Endothelial cell of umbilical vein (primary cell): ENCODE results near the gene TERT. TPM values are rescaled to one million over a fixed set of nuclear protein-coding genes. Genes with fewer than 3 reads are reported as not detected.

ENCODE experiments used
- BruUV-seq: library from RNA; stranded (reverse); fragments of 400-500 nt; replicated peaks from 2 replicates; lab custom pipeline; 2021; lab: Mats Ljungman, UMichigan
- CTCF ChIA-PET: fragments of 300-600, 350-600 bp; sonication (Branson Sonifier 250); formaldehyde crosslinking; loops from one replicate; lab custom pipeline; 2021; ENCODE audit warnings: antibody characterized with exemption, inconsistent platforms; lab: Charles Lee
- POLR2A ChIA-PET: fragments of 300-600, 350-600 bp; sonication (Branson Sonifier 250); formaldehyde crosslinking; loops from one replicate; lab custom pipeline; 2021; ENCODE audit warnings: antibody characterized with exemption, inconsistent platforms; lab: Charles Lee
- DNase-seq: peaks from one replicate; pipeline ENCODE4 v3.0.0-alpha.2; 2011; ENCODE audit warnings: low read depth, low spot score
- FAIRE-seq: peaks from 2 replicates; lab custom pipeline; 2011; peaks lifted over from hg19 to GRCh38; lab: Jason Lieb, UNC
- H2AFZ ChIP-seq: 2 replicates; pipeline ENCODE4 v1.6.0; 2012; ENCODE audit warnings: low read depth, low read length, control low read depth, inconsistent platforms
- H3K27ac ChIP-seq: 2 replicates; pipeline ENCODE4 v1.5.1; 2011; ENCODE audit warnings: low read depth, mild to moderate bottlenecking, control low read depth, low read length, moderate library complexity; ENCODE audit not compliant: insufficient read depth
- H3K27me3 ChIP-seq, 2 experiments: 2 replicates each; pipeline versions ENCODE4 v1.6.0 to v1.6.1; 2011; ENCODE audit warnings: low read length in 2 of 2, mixed read lengths in 1 of 2; ENCODE audit not compliant: control insufficient read depth in 2 of 2, insufficient read depth in 2 of 2
- H3K36me3 ChIP-seq, 2 experiments: 2 replicates in 1 of 2; 3 replicates in 1 of 2; pipeline ENCODE4 v1.5.1; 2011; ENCODE audit warnings: low read length in 2 of 2, mild to moderate bottlenecking in 1 of 2, moderate library complexity in 1 of 2; ENCODE audit not compliant: control insufficient read depth in 2 of 2, insufficient read depth in 2 of 2; ENCODE audit errors: extremely low read depth in 1 of 2
- H3K4me1 ChIP-seq: 3 replicates; pipeline ENCODE4 v1.5.1; 2011; ENCODE audit warnings: mild to moderate bottlenecking, low read length; ENCODE audit not compliant: control insufficient read depth, insufficient read depth; ENCODE audit errors: extremely low read depth
- H3K4me2 ChIP-seq: 2 replicates; pipeline ENCODE4 v1.6.1; 2011; ENCODE audit warnings: low read length, control low read depth, mixed read lengths; ENCODE audit not compliant: insufficient read depth
- H3K4me3 ChIP-seq, 3 experiments: fragments of 200-600 bp in 1 of 3; sonication (generic), shearing (Covaris generic) in 1 of 3; replicated peaks in 1 of 3; 2 replicates each; pipeline ENCODE4 v1.5.1; 2011 to 2016; ENCODE audit warnings: control low read depth in 3 of 3, low read length in 3 of 3, mild to moderate bottlenecking in 2 of 3, inconsistent platforms in 1 of 3, low read depth in 1 of 3, moderate library complexity in 1 of 3; ENCODE audit not compliant: insufficient read depth in 1 of 3
- H3K79me2 ChIP-seq: 2 replicates; pipeline ENCODE4 v1.6.0; 2012; ENCODE audit warnings: low read length, inconsistent platforms; ENCODE audit not compliant: control insufficient read depth, insufficient read depth
- H3K9ac ChIP-seq: replicated peaks from 2 replicates; pipeline ENCODE3; 2011; ENCODE audit warnings: low read length, control low read depth; ENCODE audit not compliant: insufficient read depth; ENCODE audit errors: extremely low read depth
- H3K9me1 ChIP-seq: replicated peaks from 3 replicates; pipeline ENCODE4 v1.6.0; 2011; ENCODE audit warnings: mild to moderate bottlenecking, low read length; ENCODE audit not compliant: control insufficient read depth, insufficient read depth; ENCODE audit errors: extremely low read depth
- H3K9me3 ChIP-seq: replicated peaks from 2 replicates; pipeline ENCODE4 v1.5.1; 2012; ENCODE audit warnings: low read length, inconsistent platforms; ENCODE audit not compliant: control insufficient read depth, insufficient read depth
- H4K20me1 ChIP-seq: replicated peaks from 2 replicates; pipeline ENCODE3; 2011; ENCODE audit warnings: mild to moderate bottlenecking, low read length; ENCODE audit not compliant: control insufficient read depth, insufficient read depth; ENCODE audit errors: extremely low read depth
- EZH2 ChIP-seq: IDR thresholded peaks from 2 replicates; pipeline ENCODE4 v1.6.1; 2012; ENCODE audit warnings: borderline replicate concordance, low read depth, mild to moderate bottlenecking, moderate library complexity, low read length, inconsistent platforms; ENCODE audit not compliant: severe bottlenecking
- FOS ChIP-seq: IDR thresholded peaks from 2 replicates; pipeline ENCODE4 v1.6.1; 2011; ENCODE audit warnings: mild to moderate bottlenecking, low read length, moderate library complexity, borderline replicate concordance; ENCODE audit not compliant: insufficient read depth
- GATA2 ChIP-seq: IDR thresholded peaks from 2 replicates; pipeline ENCODE4 v1.7.0; 2011; ENCODE audit warnings: low read depth, mild to moderate bottlenecking, moderate library complexity, mixed read lengths, low read length; ENCODE audit not compliant: insufficient read length, insufficient read depth
- JUN ChIP-seq: IDR thresholded peaks from 2 replicates; pipeline ENCODE4 v1.6.1; 2011; ENCODE audit warnings: borderline replicate concordance, low read depth; ENCODE audit not compliant: insufficient read length, insufficient read depth
- MYC ChIP-seq: IDR thresholded peaks from one replicate; pipeline ENCODE4 v1.6.1; 2011; ENCODE audit warnings: mild to moderate bottlenecking, low read depth, low read length
- POLR2A ChIP-seq: IDR thresholded peaks from 2 replicates; pipeline ENCODE4 v1.6.1; 2012; ENCODE audit warnings: low read depth, mild to moderate bottlenecking, control low read depth, low read length
- POLR2AphosphoS5 ChIP-seq: IDR thresholded peaks from 2 replicates; pipeline ENCODE4 v1.6.1; 2012; ENCODE audit warnings: low read depth, mild to moderate bottlenecking, control low read depth, low read length, moderate library complexity; ENCODE audit not compliant: insufficient read depth
- dilution Hi-C: fragments of 300-500 bp; cut with MboI; formaldehyde crosslinking; loops from one replicate; pipeline ENCODE4 v1.15.0; 2019; ENCODE audit warnings: low sequenced_read_pairs; ENCODE audit not compliant: extremely low pct_ligation_motif_present
- intact Hi-C: fragments of 100-400 bp; cut with micrococcal nuclease; formaldehyde crosslinking; loops from one replicate; pipeline ENCODE4 v1.10.0; 2022
- polyA plus RNA-seq, 4 experiments: library from polyadenylated mRNA; depleted of rRNA in 3 of 4; stranded (reverse) in 3 of 4; unstranded in 1 of 4; fragments of >200 nt; gene quantifications; 2 replicates each; pipeline versions ENCODE4 v1.2.1 to v1.2.3, GENCODE V29; 2011 to 2012; ENCODE audit warnings: missing spikeins in 1 of 4
- total RNA-seq: library from RNA; stranded (reverse); gene quantifications from 2 replicates; pipeline ENCODE4 v1.2.3, GENCODE V29; 2021
- TF ChIP-seq, protein P1 (sequence below): IDR thresholded peaks from 2 replicates; pipeline ENCODE4 v1.6.1; 2011; ENCODE audit not compliant: insufficient read depth, insufficient read length
- TF ChIP-seq, protein P2 (sequence below), 2 donors: IDR thresholded peaks; 1 replicate in 1 of 2; 2 replicates in 1 of 2; pipeline ENCODE4 v1.5.1; 2011; ENCODE audit warnings: low read length in 2 of 2, mild to moderate bottlenecking in 2 of 2, moderate library complexity in 2 of 2, control low read depth in 1 of 2, inconsistent platforms in 1 of 2, low read depth in 1 of 2; ENCODE audit not compliant: insufficient read depth in 1 of 2; ENCODE audit errors: extremely low read depth in 1 of 2

The TERT gene
- total and polyA plus RNA-seq, 2 donors (not counting 3 experiments of a cell fraction or from before 2014, with no cell fraction given) = 0.04 TPM; not detected in 1

DNA sequence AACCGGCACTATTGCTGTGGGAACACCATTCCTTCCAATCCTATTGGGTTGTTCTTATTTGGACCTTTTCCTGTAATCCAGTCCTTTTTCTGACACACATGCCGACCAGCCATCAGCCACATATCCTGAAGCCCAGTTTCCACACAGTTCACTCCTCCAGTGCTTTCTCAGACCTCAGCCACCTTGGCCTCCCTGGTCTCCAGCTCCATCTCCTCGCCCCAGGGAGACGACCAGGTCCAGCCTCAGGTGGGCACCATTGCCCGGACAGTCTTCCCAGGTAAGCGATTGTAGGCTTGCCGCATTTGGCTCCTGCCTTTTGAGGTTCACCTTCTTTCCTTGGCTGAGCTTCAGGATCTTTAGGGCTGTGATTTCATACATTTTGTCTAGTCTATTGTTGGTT is 15.2 kb upstream of the TERT start:
- BruUV-seq = no TSS peak
- no peak overlapping the region for H3K9ac ChIP-seq

More for the DNA sequence above, 15.2 kb upstream of the TERT start:
- ChIA-PET POLR2A (no interaction called here), CTCF (interaction anchor here (0.7 kb wide), 1 partner anchor 59 kb away, joined by 3 read pairs; no protein-coding TSS in a partner anchor)
- TF ChIP-seq JUN = no peak
- TF ChIP-seq FOS = no peak
- TF ChIP-seq, protein P1, sequence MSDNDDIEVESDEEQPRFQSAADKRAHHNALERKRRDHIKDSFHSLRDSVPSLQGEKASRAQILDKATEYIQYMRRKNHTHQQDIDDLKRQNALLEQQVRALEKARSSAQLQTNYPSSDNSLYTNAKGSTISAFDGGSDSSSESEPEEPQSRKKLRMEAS = no peak
- TF ChIP-seq MYC = no peak
- TF ChIP-seq POLR2AphosphoS5 = no peak
- TF ChIP-seq, protein P2, sequence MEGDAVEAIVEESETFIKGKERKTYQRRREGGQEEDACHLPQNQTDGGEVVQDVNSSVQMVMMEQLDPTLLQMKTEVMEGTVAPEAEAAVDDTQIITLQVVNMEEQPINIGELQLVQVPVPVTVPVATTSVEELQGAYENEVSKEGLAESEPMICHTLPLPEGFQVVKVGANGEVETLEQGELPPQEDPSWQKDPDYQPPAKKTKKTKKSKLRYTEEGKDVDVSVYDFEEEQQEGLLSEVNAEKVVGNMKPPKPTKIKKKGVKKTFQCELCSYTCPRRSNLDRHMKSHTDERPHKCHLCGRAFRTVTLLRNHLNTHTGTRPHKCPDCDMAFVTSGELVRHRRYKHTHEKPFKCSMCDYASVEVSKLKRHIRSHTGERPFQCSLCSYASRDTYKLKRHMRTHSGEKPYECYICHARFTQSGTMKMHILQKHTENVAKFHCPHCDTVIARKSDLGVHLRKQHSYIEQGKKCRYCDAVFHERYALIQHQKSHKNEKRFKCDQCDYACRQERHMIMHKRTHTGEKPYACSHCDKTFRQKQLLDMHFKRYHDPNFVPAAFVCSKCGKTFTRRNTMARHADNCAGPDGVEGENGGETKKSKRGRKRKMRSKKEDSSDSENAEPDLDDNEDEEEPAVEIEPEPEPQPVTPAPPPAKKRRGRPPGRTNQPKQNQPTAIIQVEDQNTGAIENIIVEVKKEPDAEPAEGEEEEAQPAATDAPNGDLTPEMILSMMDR (IDR thresholded peaks at IDR 0.05; ENCODE audit: extremely low read depth in 1 of 2, insufficient read depth in 1 of 2, low read depth in 1 of 2, low read length in 2 of 2) = no peak
- TF ChIP-seq POLR2A = no peak
- TF ChIP-seq EZH2 = no peak
- TF ChIP-seq GATA2 = no peak
- FAIRE-seq (no peak), DNase-seq (no peak)
- no peak overlapping the region for H3K4me2 ChIP-seq
- no peaks in the 10 kb centered on the region for H4K20me1 ChIP-seq
- dilution Hi-C loops (no loop called here), intact Hi-C loops (no loop called here)
- H3K27me3 ChIP-seq = no peaks in the 10 kb centered on the region
- no peak overlapping the region for H3K27ac ChIP-seq
- no peak overlapping the region for H2AFZ ChIP-seq
- no peaks in the 10 kb centered on the region for H3K36me3 ChIP-seq
- no peaks in the 10 kb centered on the region for H3K9me3 ChIP-seq
- H3K4me3 ChIP-seq = no peak overlapping the region
- H3K79me2 ChIP-seq = no peaks in the 10 kb centered on the region
- no peaks in the 10 kb centered on the region for H3K9me1 ChIP-seq
- H3K4me1 ChIP-seq = no peaks in the 10 kb centered on the region
